ENCODE results near the gene FAM162A.

FAM162A gene

GRCh38 chr3:122387709-122388108, 3.7 kb downstream of the FAM162A start:
- no peak for DNase-seq (ENCODE audit: low read depth)
- no peak overlapping the region for H3K4me3 ChIP-seq (ENCODE audit: low read depth, low read length)
- TF ChIP-seq CTCF (conservative IDR thresholded peaks at IDR 0.05; ENCODE audit: low read depth, low read length), result no peak

- DNase-seq (ENCODE audit: low read depth), result no peak
- no peak for TF ChIP-seq CTCF (conservative IDR thresholded peaks at IDR 0.05; ENCODE audit: low read depth, low read length)
- H3K4me3 ChIP-seq (ENCODE audit: low read depth, low read length), result no peak overlapping the region
These were observed 5.2 kb downstream of the FAM162A start for GRCh38 chr3:122389197-122389596.

- TF ChIP-seq CTCF (conservative IDR thresholded peaks at IDR 0.05; ENCODE audit: low read depth, low read length), result no peak
These were observed 5.9 kb downstream of the FAM162A start for GRCh38 chr3:122389892-122390291.

GRCh38 chr3:122390665-122391064, 6.7 kb downstream of the FAM162A start:
- peak; percentile 33 for DNase-seq (ENCODE audit: low read depth)
- no peak overlapping the region for H3K4me3 ChIP-seq (ENCODE audit: low read depth, low read length)
- TF ChIP-seq CTCF (conservative IDR thresholded peaks at IDR 0.05; ENCODE audit: low read depth, low read length), result no peak

More at GRCh38 chr3:122389892-122390291, 5.9 kb downstream of the FAM162A start:
- no peak for DNase-seq (ENCODE audit: low read depth)
- H3K4me3 ChIP-seq (ENCODE audit: low read depth, low read length), result no peak overlapping the region

GRCh38 chr3:122391681-122392446, 7.9 kb downstream of the FAM162A start:
- DNase-seq (ENCODE audit: low read depth), result no peak

GRCh38 chr3:122392868-122393844, 9.2 kb downstream of the FAM162A start:
- peak; percentile 75 for TF ChIP-seq CTCF (conservative IDR thresholded peaks at IDR 0.05; ENCODE audit: low read depth, low read length)
- H3K4me3 ChIP-seq (ENCODE audit: low read depth, low read length), result no peak overlapping the region
- peak; percentile 80 for DNase-seq (ENCODE audit: low read depth)

More at GRCh38 chr3:122391681-122392446, 7.9 kb downstream of the FAM162A start:
- no peak overlapping the region for H3K4me3 ChIP-seq (ENCODE audit: low read depth, low read length)
- no peak for TF ChIP-seq CTCF (conservative IDR thresholded peaks at IDR 0.05; ENCODE audit: low read depth, low read length)

Measured in choroid plexus epithelial cell (primary cell).